Right cardiac atrium (tissue), 5 donors: Measurements from ENCODE around the gene MRTFA. TPM values are rescaled to one million over a fixed set of nuclear protein-coding genes. Genes with fewer than 3 reads are reported as not detected.
A peak's percentile ranks its signal among the peaks of the same experiment; 100 is the strongest.

Experiments
- ATAC-seq, 2 donors: fragments of 200-7000 bp; cut with Tn5 transposase; one replicate each; pipeline versions ENCODE4 v1.8.0 to v1.9.1; 2020; ENCODE audit warnings: moderate library complexity in 2 of 2, mild to moderate bottlenecking in 1 of 2
- DNase-seq, 3 donors: peaks; one replicate each; pipeline ENCODE4 v3.0.0-alpha.2; 2020
- H3K27ac ChIP-seq: one replicate; pipeline ENCODE4 v1.5.1; 2013; ENCODE audit warnings: mild to moderate bottlenecking, low read length, control low read depth, moderate library complexity
- H3K27me3 ChIP-seq: one replicate; pipeline ENCODE4 v1.6.1; 2013; ENCODE audit not compliant: control insufficient read depth, insufficient read depth
- H3K4me1 ChIP-seq: one replicate; pipeline ENCODE4 v1.6.1; 2013; ENCODE audit warnings: low read length; ENCODE audit not compliant: control insufficient read depth, insufficient read depth
- H3K4me3 ChIP-seq: one replicate; pipeline ENCODE4 v1.5.1; 2013; ENCODE audit warnings: low read length, control low read depth
- H3K9me3 ChIP-seq: one replicate; pipeline ENCODE4 v1.6.1; 2013; ENCODE audit warnings: low read length; ENCODE audit not compliant: control insufficient read depth
- WGBS: extraction: QIAGEN DNeasy Blood & Tissue Kit; methylation state at CpG from one replicate; pipeline ENCODE4 v1.1.7; 2013; 5-methylcytosine and 5-hydroxymethylcytosine counted together
- intact Hi-C, 4 donors: fragments of 100-400 bp; cut with DNase I; formaldehyde crosslinking; loops; one replicate each; pipeline versions ENCODE4 v1.11.0 to v1.14.0; 2022 to 2023
- polyA plus RNA-seq: library from polyadenylated mRNA; stranded (reverse); fragments of 200-250 nt; gene quantifications from one replicate; pipeline ENCODE4 v1.2.3, GENCODE V29; 2013
- total RNA-seq, 4 donors: library from RNA; stranded (reverse); fragmentation: NEBNext Ultra II Directional; extraction: Animal tissue kit (Norgen Biotek cat#: 25700); gene quantifications; one replicate each; pipeline ENCODE4 v1.2.1, GENCODE V29; 2021
- donor health status: healthy with polysubstance abuse.
- donor health status: DM: no; HTN: yes; CAD: no.
- donor health status: DM: no; HTN: no; CAD: no.
- donor health status: DM: no; HTN: yes; CAD: no; lungs with severe emphysema.
- donor health status: DM: yes; HTN: yes; CAD: no.

The MRTFA gene
- total and polyA plus RNA-seq, 5 donors: 22.2 to 40.2 (median 31.6) TPM

DNA sequence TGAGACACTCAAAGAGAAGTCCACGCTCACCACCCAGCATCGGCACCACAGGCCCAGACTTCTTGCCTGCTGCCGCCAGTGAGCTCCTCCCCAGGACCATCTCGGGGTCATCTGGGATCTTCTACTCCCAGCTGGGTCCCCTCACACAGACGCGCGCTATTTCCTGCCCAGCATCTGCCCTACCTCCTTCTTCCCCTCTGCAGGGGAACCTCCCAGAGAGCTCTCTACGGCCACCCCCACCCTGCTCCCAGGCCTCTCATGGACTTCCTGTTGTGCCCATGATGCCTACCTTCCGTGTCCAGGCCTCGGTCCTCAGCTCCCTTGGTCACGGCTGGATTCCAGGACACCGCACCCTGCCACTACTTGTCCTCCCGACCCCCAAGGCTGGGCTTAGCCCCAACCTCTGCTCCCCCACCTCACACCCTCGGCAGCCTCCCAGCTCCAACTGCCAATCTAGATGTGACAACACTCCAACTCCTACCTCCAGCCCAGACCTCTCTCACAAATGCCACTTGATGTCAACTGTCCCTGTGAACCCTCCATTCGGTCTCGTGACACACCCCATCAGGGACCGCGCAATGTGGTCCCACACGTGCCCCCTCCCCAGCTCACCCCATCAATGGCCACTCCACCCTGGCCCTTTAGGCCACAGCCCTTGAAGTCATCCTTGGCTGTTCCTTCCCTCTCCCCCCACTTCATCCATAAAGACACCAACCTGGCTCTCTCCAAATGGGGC lies 220.8 kb downstream of the MRTFA start:
- Histone ChIP-seq H3K4me3 (no peak overlapping the region), H3K4me1 (no peaks in the 10 kb centered on the region), H3K27ac (no peak overlapping the region), H3K27me3 (no peaks in the 10 kb centered on the region), H3K9me3 (no peaks in the 10 kb centered on the region)
- intact Hi-C loops: no loop called here
- 65% methylated on average over 19 of the region's 19 CpGs for WGBS
- peak in 1 of 3 donors; percentile 66 for DNase-seq
- ATAC-seq: peak; percentile 4 to 47

GRCh38 chr22:40414838-40415505 lies 221.5 kb downstream of the MRTFA start:
- no peaks in the 10 kb centered on the region for H3K27me3 ChIP-seq
- intact Hi-C loops: no loop called here
- no peak overlapping the region for H3K4me3 ChIP-seq
- no peak for ATAC-seq
- H3K4me1 ChIP-seq: no peaks in the 10 kb centered on the region
- no peak for DNase-seq
- 92% methylated on average over 10 of the region's 10 CpGs for WGBS
- no peaks in the 10 kb centered on the region for H3K9me3 ChIP-seq
- no peak overlapping the region for H3K27ac ChIP-seq

- Histone ChIP-seq H3K4me1 (no peaks in the 10 kb centered on the region), H3K27me3 (no peaks in the 10 kb centered on the region), H3K27ac (no peak overlapping the region), H3K4me3 (no peak overlapping the region), H3K9me3 (no peaks in the 10 kb centered on the region)
- no peak for ATAC-seq
- 64% methylated on average over 3 of the region's 3 CpGs for WGBS
- intact Hi-C loops: no loop called here
- DNase-seq: no peak
Measured at GRCh38 chr22:40414311-40414710, 222.2 kb downstream of the MRTFA start.

GRCh38 chr22:40413873-40414272 lies 222.6 kb downstream of the MRTFA start:
- Histone ChIP-seq H3K27ac (no peak overlapping the region), H3K9me3 (no peaks in the 10 kb centered on the region), H3K27me3 (no peaks in the 10 kb centered on the region), H3K4me3 (no peak overlapping the region), H3K4me1 (no peaks in the 10 kb centered on the region)
- DNase-seq (peak in 2 of 3 donors; percentile 38 to 65), ATAC-seq (no peak)
- intact Hi-C loops: no loop called here
- 65% methylated on average over 13 of the region's 13 CpGs for WGBS

DNA sequence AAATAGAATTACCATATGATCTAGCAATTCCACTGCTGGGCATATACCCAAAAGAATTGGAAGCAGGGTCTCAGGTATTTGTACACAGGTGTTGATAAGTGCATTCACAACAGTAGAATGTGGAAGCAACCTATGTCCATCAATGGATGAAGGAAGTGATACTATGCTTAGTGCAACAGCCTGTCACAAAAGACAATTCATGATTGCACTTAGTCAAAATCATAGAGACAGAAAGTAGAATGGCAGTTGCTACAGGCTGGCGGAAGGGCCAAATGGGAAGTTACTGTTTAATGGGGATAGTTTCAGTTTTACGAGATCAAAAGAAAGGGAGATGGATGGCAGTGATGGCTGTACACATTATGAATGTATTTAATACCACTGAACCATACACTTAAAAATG lies 224.1 kb downstream of the MRTFA start:
- Histone ChIP-seq H3K4me3 (no peak overlapping the region), H3K9me3 (no peaks in the 10 kb centered on the region), H3K27ac (no peak overlapping the region), H3K4me1 (no peaks in the 10 kb centered on the region), H3K27me3 (no peaks in the 10 kb centered on the region)
- ATAC-seq: no peak
- WGBS: 90% methylated on average over 2 of the region's 2 CpGs
- DNase-seq: no peak
- intact Hi-C loops: no loop called here

DNA sequence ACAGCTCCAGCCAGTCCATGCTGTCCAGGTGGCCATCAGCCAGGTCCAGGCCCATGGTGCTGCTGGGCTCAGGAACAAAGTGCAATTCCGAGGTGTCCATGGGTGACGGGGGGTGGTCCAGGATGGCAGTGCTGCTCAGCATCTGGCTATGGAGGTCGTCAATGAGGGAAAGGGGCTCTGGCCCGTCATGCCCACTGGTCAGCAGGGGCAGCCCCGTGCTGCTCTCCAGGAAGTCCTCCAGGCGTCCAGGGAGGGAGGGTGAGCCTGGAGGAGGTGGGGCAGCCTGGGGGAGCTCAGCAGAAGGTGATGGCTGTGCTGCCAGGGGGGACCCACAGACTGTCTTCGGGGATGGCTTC lies 225.0 kb downstream of the MRTFA start:
- 79% methylated on average over 7 of the region's 7 CpGs for WGBS
- intact Hi-C loops: no loop called here
- Histone ChIP-seq H3K27ac (no peak overlapping the region), H3K4me1 (no peaks in the 10 kb centered on the region), H3K4me3 (no peak overlapping the region), H3K27me3 (no peaks in the 10 kb centered on the region), H3K9me3 (no peaks in the 10 kb centered on the region)
- ATAC-seq (no peak), DNase-seq (no peak)

DNA sequence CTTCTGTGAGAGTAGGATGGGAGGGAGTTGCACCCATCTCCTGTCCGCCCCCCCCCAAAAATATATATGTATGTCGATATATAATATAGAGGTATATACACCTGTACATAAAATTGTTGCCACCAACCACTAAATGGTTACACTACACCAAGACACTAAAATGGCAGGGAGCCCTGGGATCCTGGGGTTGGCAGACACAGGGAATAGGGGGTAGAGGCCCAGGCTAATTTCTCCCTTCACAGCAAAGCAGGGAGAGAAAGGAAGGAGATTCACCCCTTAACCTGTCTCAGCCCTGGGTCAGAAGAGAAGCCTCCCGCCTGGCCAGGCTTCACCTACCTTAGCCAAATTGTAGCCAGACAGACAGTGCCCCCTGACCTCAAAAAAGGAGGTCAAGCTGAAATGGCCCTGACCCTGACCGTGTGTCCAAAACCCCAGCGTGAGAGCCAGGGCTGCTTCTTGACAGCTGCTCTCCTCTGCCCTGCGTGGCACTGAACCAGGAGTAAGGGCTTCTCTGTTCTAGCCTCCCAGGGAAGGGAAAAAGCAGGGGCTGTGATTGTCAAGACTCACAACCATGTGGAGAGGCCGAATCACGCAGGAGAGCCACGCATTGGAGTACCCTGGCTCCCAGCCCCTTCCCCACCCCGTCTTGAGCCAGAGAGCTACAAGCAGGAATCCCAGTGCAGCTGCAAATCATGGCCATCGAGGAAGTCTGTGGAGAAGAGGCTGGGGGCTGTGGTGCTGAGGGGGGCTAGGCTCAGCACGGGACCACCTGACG lies 225.6 kb downstream of the MRTFA start:
- ATAC-seq (no peak), DNase-seq (peak in 1 of 3 donors; percentile 43)
- H3K9me3 ChIP-seq: no peaks in the 10 kb centered on the region
- no peaks in the 10 kb centered on the region for H3K27me3 ChIP-seq
- 85% methylated on average over 13 of the region's 13 CpGs for WGBS
- H3K4me3 ChIP-seq: no peak overlapping the region
- no peak overlapping the region for H3K27ac ChIP-seq
- intact Hi-C loops: no loop called here
- no peaks in the 10 kb centered on the region for H3K4me1 ChIP-seq

- H3K4me3 ChIP-seq: no peak overlapping the region
- H3K9me3 ChIP-seq: no peaks in the 10 kb centered on the region
- DNase-seq: peak in 1 of 3 donors; percentile 45
- H3K27ac ChIP-seq: no peak overlapping the region
- WGBS: 83% methylated on average over 8 of the region's 8 CpGs
- H3K27me3 ChIP-seq: no peaks in the 10 kb centered on the region
- no peaks in the 10 kb centered on the region for H3K4me1 ChIP-seq
- intact Hi-C loops: no loop called here
- no peak for ATAC-seq
Measured at GRCh38 chr22:40410272-40410671, 226.2 kb downstream of the MRTFA start.

DNA sequence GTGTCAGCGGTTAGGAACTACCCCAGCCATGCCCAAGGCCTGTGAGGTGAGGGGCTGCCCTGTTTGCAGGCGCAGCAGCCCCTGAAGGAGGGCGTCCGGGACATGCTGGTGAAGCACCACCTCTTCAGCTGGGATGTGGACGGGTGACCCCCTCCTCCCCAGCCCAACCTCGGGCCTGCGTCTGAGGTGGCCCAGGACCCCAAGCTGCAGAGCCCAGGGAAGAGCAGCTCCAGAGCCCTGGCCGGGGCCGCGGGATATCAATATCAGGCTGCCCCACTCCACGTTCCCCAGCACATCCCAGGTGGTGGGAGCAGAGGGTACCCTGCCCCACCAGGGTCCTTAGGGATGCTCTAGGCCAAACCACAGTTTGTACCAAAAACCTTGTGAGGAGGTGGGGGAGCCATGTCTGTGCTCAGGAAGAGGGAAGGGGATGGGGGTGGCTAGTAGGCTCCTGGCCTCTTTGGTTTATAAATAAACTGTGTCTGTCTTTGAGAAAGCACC lies 226.9 kb downstream of the MRTFA start:
- Histone ChIP-seq H3K27ac (no peak overlapping the region), H3K9me3 (no peaks in the 10 kb centered on the region), H3K4me3 (no peak overlapping the region), H3K4me1 (no peaks in the 10 kb centered on the region), H3K27me3 (no peaks in the 10 kb centered on the region)
- ATAC-seq (no peak), DNase-seq (peak in 1 of 3 donors; percentile 43)
- WGBS: 89% methylated on average over 11 of the region's 11 CpGs
- intact Hi-C loops: no loop called here

DNA sequence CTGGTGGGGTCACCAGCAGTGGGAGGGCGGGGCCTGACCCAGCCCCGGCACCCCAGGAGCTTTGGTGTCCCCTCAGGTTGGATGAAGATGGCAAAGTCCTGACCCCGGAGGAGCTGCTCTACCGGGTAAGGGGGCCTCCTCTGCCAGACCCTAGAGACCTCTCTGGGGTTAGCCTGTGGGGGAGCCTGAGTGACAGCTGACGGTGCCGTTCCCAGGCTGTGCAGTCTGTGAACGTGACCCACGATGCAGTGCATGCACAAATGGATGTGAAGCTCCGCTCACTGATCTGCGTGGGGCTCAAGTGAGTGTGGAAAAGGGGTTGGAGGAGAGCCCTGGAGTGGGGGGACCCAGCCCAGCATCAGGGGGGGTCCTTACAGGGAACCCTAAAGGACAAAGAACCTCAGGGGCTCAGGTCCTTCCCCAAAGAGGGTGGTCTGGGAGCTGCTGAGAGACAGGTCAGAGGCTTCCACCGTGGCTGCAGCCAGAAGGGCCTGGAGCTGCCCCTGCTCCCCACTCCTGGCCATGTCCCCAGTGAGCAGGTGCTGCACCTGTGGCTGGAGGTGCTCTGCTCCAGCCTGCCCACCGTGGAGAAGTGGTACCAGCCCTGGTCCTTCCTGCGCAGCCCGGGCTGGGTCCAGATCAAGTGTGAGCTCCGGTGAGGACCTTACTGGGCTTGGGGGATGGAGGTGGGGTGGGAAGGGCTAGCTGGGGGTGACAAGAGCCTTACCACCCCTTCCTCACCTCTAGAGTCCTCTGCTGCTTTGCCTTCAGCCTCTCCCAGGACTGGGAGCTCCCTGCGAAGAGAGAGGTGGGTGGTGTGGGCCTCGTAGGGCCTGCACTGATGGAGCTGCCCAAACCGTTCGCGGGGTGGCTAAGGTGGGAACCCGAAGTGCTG lies 227.6 kb downstream of the MRTFA start:
- ATAC-seq (no peak), DNase-seq (peak in 1 of 3 donors; percentile 50)
- Histone ChIP-seq H3K27ac (no peak overlapping the region), H3K4me1 (no peaks in the 10 kb centered on the region), H3K27me3 (no peaks in the 10 kb centered on the region), H3K4me3 (no peak overlapping the region), H3K9me3 (no peaks in the 10 kb centered on the region)
- WGBS: 86% methylated on average over 21 of the region's 21 CpGs
- intact Hi-C loops: no loop called here
